SJSA1 (cell line): ENCODE results near the gene KRT35. TPM values are rescaled to one million over a fixed set of nuclear protein-coding genes. Genes with fewer than 3 reads are reported as not detected.
A peak's percentile ranks its signal among the peaks of the same experiment; 100 is the strongest.

Experiments used
- DNase-seq, 2 experiments: peaks; one replicate each; pipeline ENCODE4 v3.0.0-alpha.2; 2015 to 2020; ENCODE audit warnings: low spot score in 2 of 2, low read depth in 1 of 2
- H3K27ac ChIP-seq: fragments of 250-450 bp; sonication (Bioruptor Pico); 2 replicates; pipeline ENCODE4 v1.5.1; 2020; ENCODE audit warnings: mild to moderate bottlenecking, moderate library complexity
- H3K27me3 ChIP-seq: fragments of 250-450 bp; sonication (Bioruptor Pico); replicated peaks from 2 replicates; pipeline ENCODE4 v1.5.1; 2020; ENCODE audit warnings: mild to moderate bottlenecking, moderate library complexity
- H3K36me3 ChIP-seq: fragments of 250-450 bp; sonication (Bioruptor Pico); 2 replicates; pipeline ENCODE4 v1.5.1; 2020; ENCODE audit warnings: mild to moderate bottlenecking
- H3K4me1 ChIP-seq: fragments of 250-450 bp; sonication (Bioruptor Pico); replicated peaks from 2 replicates; pipeline ENCODE4 v1.6.1; 2021; ENCODE audit warnings: mild to moderate bottlenecking
- H3K4me3 ChIP-seq: fragments of 250-450 bp; sonication (Bioruptor Pico); 2 replicates; pipeline ENCODE4 v1.5.1; 2020; ENCODE audit warnings: mild to moderate bottlenecking
- H3K9me3 ChIP-seq: fragments of 250-450 bp; sonication (Bioruptor Pico); replicated peaks from 2 replicates; pipeline ENCODE4 v1.5.1; 2020; ENCODE audit warnings: mild to moderate bottlenecking
- total RNA-seq: library from RNA; depleted of rRNA; stranded (reverse); fragments of >200 nt; shearing (Covaris generic); gene quantifications from 2 replicates; pipeline ENCODE4 v1.2.3, GENCODE V29; 2014

Gene KRT35
- total RNA-seq, 1 experiment from 2014 or later = not detected

DNA sequence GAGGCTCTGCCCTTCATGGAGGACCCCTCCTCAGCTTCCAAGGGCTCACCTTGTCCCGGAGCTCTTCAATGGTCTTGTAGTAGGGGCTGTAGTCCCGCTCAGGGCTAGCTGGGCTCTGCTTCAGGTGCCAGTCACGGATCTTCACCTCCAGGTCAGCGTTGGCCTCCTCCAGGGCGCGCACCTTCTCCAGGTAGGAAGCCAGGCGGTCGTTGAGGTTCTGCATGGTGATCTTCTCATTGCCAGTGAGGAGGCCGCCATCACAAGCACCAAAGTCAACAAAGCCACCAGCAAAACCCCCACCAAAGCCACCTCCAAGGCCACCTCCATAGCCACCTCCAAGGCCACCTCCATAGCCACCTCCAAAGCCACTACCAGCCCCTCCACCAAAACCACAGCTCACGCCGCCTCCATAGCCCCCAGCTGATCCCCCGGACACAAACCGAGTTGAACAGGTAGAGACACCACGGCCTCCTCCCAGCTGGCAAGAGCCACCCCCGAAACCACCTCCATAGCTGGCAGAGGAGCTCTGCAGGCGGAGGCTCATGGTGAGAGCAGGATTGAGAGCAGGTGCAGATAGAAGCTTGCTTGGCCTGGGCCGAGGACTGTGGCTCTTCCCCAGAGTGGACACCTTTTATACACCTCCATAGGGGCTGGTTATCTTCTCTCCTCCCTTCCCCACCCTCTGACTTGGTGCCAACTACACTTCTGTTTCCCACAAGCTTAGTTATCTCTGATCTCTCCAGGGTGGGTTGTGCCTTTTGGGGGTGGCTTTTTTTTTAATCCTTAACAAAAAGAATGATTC lies 24.3 kb upstream of the KRT35 start, which contains the start of gene KRT13:
TSS of gene KRT13 (minus strand) at position 606 of the 802 bp plus-strand sequence. CDS start at position 544, 62 bp downstream.
- DNase-seq = no peak
- Histone ChIP-seq H3K27me3 (no peaks in the 10 kb centered on the region), H3K4me3 (no peak within 1 kb of the TSS), H3K9me3 (no peaks in the 10 kb centered on the region), H3K36me3 (no peaks in the 10 kb centered on the region), H3K27ac (no peak within 1 kb of the TSS), H3K4me1 (peaks cover 3% of the 10 kb centered on the region)

DNA sequence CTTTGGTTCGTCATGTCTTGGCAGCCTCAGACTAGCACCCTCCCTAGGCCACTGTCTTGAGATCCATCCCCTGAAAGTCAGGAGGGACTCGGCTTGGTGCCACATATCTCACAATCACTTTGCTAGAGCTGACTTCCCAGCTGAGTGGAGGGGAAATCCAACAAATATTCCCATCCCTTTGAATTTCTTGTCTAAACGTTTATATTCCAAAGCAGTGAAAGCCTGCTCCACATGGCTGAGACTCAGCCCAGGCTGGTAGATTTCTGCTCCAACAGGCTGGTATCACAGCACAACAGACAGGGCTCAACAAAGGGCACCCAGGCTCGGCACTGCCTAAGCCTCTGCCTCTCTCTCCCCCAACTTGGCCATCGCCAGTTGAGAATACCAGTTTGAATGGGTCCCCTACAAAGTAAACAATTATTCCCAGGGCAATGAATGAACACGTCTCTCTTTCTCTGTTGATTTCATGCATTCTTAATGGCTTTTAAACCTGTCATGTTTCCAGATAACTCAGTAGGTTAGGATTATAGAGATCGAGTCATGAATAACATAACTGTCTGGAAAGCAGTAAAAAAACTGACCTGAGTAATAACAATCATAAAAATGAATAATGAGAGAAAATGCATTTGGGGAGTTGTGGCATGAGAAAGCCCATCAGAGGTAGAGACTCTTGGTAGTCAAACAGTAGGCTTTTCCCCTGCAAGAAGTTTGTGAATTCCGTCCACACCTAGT lies 23.5 kb upstream of the KRT35 start:
- no peaks in the 10 kb centered on the region for H3K9me3 ChIP-seq
- peaks cover 10% of the 10 kb centered on the region for H3K4me1 ChIP-seq
- H3K36me3 ChIP-seq = no peaks in the 10 kb centered on the region
- no peak for DNase-seq
- no peak overlapping the region for H3K27ac ChIP-seq
- H3K4me3 ChIP-seq = no peak overlapping the region
- H3K27me3 ChIP-seq = no peaks in the 10 kb centered on the region

DNA sequence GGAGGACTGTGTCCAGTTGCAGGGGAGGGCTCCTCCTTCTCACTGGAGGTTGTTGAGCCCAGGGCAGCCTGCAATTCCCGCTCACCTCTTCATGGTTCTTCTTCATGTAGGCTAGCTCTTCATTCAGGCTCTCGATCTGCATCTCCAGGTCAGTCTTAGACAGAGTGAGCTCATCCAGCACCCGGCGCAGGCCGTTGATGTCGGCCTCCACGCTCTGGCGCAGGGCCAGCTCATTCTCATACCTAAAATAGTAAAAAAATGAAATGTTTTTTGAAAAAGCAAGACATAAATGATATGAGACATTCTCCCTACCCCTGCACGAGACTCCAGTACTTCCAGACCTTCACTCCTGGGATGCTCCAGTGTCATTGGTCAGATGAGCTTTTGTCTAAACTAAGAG lies 22.3 kb upstream of the KRT35 start:
- Histone ChIP-seq H3K4me3 (no peak overlapping the region), H3K9me3 (no peaks in the 10 kb centered on the region), H3K4me1 (peaks cover 10% of the 10 kb centered on the region), H3K27ac (no peak overlapping the region), H3K27me3 (no peaks in the 10 kb centered on the region), H3K36me3 (no peaks in the 10 kb centered on the region)
- DNase-seq = no peak

DNA sequence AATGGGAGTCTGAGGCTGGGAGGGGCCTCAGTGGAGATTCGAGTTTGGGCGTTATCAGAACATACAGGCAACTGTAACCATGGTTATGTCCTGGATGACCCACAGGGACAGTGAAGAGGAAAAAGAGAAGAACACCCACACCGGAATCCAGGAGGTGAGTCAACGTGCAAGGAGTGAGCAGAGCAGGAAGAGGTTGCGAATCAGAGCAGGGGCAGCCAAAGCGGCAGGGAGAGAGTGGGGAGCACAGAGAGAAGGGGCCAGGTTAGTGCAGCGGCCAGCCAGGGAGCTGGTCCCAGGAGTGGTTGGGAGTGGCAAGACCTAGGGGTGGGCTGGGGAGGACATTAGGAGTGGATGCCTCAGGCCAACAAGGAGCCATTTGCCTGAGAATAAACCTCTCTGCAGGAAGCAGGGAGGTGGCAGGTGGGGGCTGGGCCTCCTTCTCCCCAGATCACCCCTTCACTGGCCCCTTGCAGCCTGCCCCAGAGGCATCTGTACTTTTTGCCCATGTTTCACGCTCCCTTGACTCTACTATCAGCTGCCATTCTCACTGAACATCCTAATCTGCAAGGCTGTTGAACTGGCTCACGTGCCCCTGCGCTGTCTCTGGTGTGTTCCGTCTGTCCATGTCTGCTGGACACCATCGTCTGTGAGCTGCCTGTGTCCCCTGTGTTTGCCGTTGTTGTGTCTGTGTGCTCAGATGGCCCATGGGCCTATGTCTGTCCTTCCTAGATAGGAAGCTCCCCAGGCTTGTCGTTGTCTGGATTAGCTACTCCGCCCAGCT lies 19.4 kb upstream of the KRT35 start:
- peaks cover 20% of the 10 kb centered on the region for H3K4me1 ChIP-seq
- no peaks in the 10 kb centered on the region for H3K36me3 ChIP-seq
- DNase-seq = peak; percentile 34 to 52
- no peaks in the 10 kb centered on the region for H3K27me3 ChIP-seq
- no peak overlapping the region for H3K4me3 ChIP-seq
- no peaks in the 10 kb centered on the region for H3K9me3 ChIP-seq
- no peak overlapping the region for H3K27ac ChIP-seq

DNA sequence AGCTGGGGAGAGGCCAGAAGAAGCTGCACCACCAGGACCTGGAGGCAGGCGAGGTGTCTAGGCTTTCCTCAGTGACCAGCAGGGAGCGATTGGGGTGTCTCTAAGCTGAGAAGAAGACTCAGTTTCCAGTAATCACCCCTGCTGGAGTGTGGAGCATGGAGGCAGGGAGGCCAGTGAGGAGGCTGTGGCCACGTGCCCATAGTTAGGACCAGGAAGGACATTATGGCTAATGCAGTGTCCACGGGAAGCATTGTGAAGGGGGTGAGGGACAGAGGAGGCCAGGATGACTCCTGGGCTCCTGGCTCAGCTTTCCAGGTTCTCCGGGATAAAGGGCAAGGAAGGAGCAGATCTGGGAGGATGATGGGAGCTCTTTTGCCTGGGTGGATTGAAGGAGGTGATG lies 18.8 kb upstream of the KRT35 start:
- no peak for DNase-seq
- Histone ChIP-seq H3K27ac (no peak overlapping the region), H3K9me3 (no peaks in the 10 kb centered on the region), H3K4me1 (peaks cover 24% of the 10 kb centered on the region), H3K27me3 (no peaks in the 10 kb centered on the region), H3K36me3 (no peaks in the 10 kb centered on the region), H3K4me3 (no peak overlapping the region)

DNA sequence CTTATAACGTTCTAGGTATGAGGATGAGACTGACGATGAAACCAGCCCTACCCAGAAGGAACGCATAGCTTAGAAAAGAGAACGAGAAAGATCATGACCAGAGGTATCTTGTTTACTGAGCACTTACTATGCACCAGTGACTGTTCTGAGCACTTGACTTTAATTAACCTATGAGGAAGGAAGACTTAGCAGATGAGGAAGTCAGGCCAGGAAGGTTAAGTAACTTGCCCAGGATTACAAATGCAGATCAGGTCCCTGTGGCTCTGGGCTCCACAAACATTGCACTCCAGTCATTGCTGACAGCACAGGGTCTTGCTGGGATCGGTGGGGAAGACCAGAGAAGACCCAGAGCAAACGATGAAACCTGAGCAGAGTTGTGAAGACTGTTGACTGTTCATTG lies 17.3 kb upstream of the KRT35 start:
- Histone ChIP-seq H3K36me3 (no peaks in the 10 kb centered on the region), H3K27ac (no peak overlapping the region), H3K4me1 (peaks cover 32% of the 10 kb centered on the region), H3K27me3 (no peaks in the 10 kb centered on the region), H3K9me3 (no peaks in the 10 kb centered on the region), H3K4me3 (no peak overlapping the region)
- no peak for DNase-seq

DNA sequence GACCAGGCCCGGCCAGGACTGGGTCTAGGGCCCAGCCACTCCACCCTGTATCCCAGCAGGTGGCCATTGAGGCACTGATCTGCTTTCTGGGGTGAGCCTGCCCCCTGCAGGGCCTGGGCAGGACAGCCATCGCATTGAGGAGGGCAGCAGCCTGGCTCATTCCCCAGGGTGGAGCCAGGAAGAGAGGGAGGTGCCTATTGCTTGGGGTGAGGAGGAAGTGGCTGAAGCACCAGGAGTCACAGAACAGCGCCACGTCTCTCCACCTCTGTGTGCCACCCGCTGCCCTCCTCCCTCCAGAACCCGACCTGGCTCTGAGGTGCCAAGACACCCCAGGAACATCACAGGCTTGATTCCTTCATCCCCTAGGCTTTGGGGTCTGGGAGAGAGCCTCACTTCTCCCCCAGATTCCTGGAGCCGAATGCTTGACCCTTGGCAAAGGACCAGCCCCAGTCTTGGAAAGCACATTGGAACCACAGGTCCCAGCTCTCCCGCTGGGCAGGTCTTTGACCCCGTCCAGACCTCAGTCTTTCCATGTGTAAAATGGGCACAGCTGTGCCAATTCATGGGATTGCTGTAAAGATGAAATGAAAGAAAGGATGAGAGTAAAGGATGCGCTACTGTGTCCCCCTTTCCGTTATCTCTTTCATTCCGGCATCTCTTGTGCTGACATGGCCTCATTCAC lies 16.0 kb upstream of the KRT35 start:
- Histone ChIP-seq H3K4me3 (no peak overlapping the region), H3K9me3 (no peaks in the 10 kb centered on the region), H3K36me3 (no peaks in the 10 kb centered on the region), H3K27ac (0 out of 2 replicates have a peak overlapping the region, but pooled peaks have one; percentile 14), H3K4me1 (peaks cover 36% of the 10 kb centered on the region), H3K27me3 (no peaks in the 10 kb centered on the region)
- DNase-seq = peak; percentile 76 to 85

DNA sequence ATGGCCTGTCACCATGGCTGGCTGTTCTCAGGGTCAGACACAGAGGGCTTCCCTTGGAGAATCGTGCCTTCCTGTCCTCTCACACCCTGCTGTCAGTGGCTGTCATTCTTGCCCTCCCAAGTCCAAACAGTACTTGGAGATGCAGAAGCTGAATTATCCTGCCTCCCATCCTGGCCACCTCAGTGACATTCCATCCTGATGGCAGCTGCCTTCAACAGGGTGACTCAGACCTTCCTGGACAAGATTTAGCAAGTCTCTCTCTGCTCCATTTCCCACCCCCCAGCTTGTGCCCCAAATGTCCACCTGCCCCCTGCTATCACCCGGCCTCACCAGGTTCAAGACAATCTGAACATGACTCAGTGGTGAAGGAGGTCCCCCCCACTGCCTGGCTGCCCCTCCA lies 13.6 kb upstream of the KRT35 start:
- no peaks in the 10 kb centered on the region for H3K36me3 ChIP-seq
- peaks cover 26% of the 10 kb centered on the region for H3K4me1 ChIP-seq
- DNase-seq = peak in 1 of 2 experiments; percentile 14
- H3K27ac ChIP-seq = no peak overlapping the region
- no peaks in the 10 kb centered on the region for H3K27me3 ChIP-seq
- H3K9me3 ChIP-seq = no peaks in the 10 kb centered on the region
- H3K4me3 ChIP-seq = no peak overlapping the region

DNA sequence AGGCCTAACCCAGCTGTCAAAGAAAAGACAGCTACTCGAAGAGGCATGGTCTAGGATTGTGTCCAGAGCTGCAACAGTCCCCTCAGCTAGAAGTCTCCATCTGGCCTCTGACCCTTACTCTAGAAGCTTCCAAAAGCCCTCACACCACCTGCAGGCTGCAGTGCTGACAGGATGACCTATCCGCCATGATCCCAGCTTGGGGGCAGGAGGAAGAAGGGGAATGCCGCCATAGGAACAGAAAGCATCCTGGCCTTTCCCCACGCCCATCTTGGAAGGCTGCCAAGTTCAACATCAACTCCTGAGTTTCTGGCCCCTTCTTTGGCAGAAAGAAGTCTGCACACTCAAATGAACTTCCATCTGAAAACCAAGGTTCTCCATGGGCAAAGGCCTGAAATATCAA lies 11.8 kb upstream of the KRT35 start:
- no peaks in the 10 kb centered on the region for H3K36me3 ChIP-seq
- no peaks in the 10 kb centered on the region for H3K9me3 ChIP-seq
- H3K27me3 ChIP-seq = no peaks in the 10 kb centered on the region
- no peak overlapping the region for H3K4me3 ChIP-seq
- H3K4me1 ChIP-seq = peaks cover 26% of the 10 kb centered on the region
- no peak for DNase-seq
- no peak overlapping the region for H3K27ac ChIP-seq

DNA sequence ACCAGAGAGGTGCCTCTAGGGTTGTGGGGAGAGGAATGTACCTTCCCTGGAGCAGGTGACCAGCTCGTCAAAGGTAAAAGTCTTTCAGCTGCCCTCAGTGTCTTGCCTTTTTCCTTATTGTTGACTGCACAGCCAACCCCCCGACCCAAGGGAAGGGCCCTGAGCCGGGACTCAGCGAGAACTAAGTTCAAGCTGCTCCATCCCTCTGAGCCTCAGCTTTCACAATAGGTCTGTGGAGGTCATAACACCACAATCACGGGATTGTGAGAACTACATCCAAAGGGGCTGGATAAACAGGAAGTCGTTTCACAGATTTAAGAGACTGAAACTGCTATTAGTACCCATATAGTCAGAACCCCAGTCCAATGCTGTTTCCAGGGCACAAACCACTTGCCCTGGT lies 11.4 kb upstream of the KRT35 start:
- Histone ChIP-seq H3K27me3 (no peaks in the 10 kb centered on the region), H3K4me1 (peaks cover 24% of the 10 kb centered on the region), H3K9me3 (no peaks in the 10 kb centered on the region), H3K4me3 (no peak overlapping the region), H3K36me3 (no peaks in the 10 kb centered on the region), H3K27ac (no peak overlapping the region)
- no peak for DNase-seq

DNA sequence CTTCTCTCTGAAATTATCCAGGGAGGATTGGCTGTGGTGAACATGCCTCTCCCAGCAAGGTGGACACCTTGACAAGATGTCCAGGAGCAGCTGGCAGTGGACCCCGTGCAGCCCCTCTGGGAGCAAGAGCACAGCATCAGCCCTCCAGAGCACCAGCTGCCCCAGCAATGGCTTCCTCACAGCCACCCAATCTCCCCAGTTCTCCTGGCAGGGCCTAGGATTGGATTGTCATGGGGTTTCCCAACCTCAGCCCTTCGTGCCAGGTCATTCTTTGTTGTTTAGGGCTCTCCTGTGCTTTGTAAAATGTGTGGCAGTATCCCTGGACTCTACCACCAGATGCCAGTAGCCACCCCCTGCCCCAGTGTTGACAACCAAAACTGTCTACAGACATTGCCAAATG lies 10.5 kb upstream of the KRT35 start:
- Histone ChIP-seq H3K4me3 (no peak overlapping the region), H3K9me3 (no peaks in the 10 kb centered on the region), H3K4me1 (peaks cover 15% of the 10 kb centered on the region), H3K27ac (no peak overlapping the region), H3K36me3 (no peaks in the 10 kb centered on the region), H3K27me3 (no peaks in the 10 kb centered on the region)
- no peak for DNase-seq

DNA sequence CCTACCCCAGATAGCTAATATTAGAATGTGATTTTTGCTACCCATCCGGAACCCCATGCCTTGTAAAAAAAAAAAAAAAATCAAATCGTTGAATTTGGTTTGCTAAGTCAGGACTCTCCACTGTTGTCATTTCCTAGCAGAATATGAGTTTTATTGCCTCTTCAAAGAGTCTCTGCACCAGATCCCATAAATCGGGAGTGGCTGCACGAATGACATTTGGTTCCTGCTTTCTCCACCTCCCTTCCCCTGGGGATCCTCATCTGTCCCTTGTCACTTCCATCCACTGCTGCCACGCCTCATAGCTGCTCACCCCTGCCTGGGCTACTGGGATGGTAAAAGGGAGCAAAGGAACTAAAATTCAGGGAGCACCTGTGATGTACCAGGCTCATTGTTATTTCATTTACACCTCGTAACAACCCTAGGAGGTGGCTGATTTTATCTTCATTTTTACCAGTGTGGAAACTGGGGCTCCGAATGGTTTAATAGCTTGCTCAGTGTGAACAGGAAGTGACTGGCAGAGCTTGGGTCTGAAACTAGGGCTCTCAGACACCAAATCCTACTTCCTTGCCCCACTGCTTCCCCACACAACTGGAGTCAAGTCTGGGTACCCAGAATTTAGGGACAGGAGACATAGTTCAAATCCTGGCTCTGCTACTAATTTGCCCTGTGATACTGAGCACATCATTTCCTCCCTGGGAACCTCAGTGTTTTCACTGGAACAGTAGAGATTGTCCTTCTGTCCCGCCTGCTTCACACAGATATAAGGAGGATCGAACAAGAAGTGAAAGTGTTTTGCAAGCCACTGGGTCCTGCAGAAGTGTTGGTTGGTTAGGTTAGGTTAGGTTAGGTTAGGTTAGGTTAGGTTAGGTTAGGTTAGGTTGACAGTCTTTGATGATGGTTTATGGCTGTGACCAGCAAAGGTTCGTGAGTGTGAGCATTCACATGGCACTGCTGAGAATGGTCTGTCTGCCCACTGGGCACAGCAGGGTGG lies 9.3 kb upstream of the KRT35 start:
- Histone ChIP-seq H3K36me3 (no peaks in the 10 kb centered on the region), H3K27me3 (no peaks in the 10 kb centered on the region), H3K4me3 (no peak overlapping the region), H3K4me1 (peaks cover 15% of the 10 kb centered on the region), H3K9me3 (no peaks in the 10 kb centered on the region), H3K27ac (no peak overlapping the region)
- no peak for DNase-seq
